GM23248 (cell line): Measurements from ENCODE around the gene NCBP1. TPM values are rescaled to one million over a fixed set of nuclear protein-coding genes. Genes with fewer than 3 reads are reported as not detected.

Source experiments
- DNase-seq: peaks from one replicate; pipeline ENCODE4 v3.0.0-alpha.2; 2015
- H2AFZ ChIP-seq: fragments of 200-600 bp; sonication (generic); 2 replicates; pipeline ENCODE4 v1.6.1; 2016; ENCODE audit warnings: antibody characterized with exemption
- H3F3A ChIP-seq: fragments of 200-600 bp; sonication (generic); 2 replicates; pipeline ENCODE4 v1.6.1; 2016; ENCODE audit warnings: mild to moderate bottlenecking, antibody characterized with exemption, mixed run types; ENCODE audit not compliant: insufficient read depth
- H3K27ac ChIP-seq: fragments of 200-600 bp; sonication (generic); 2 replicates; pipeline ENCODE4 v1.5.1; 2016; ENCODE audit warnings: mild to moderate bottlenecking
- H3K27me3 ChIP-seq: fragments of 200-600 bp; sonication (generic); replicated peaks from 2 replicates; pipeline ENCODE4 v1.6.1; 2016; ENCODE audit warnings: mild to moderate bottlenecking; ENCODE audit not compliant: insufficient read depth
- H3K36me3 ChIP-seq: fragments of 200-600 bp; sonication (generic); 2 replicates; pipeline ENCODE4 v1.6.1; 2016; ENCODE audit warnings: low read depth, mild to moderate bottlenecking
- H3K4me1 ChIP-seq: fragments of 200-600 bp; sonication (generic); 2 replicates; pipeline ENCODE4 v1.6.1; 2016; ENCODE audit warnings: mild to moderate bottlenecking; ENCODE audit not compliant: insufficient read depth
- H3K4me2 ChIP-seq: fragments of 200-600 bp; sonication (generic); one replicate; pipeline ENCODE4 v1.6.1; 2016; ENCODE audit warnings: mild to moderate bottlenecking; ENCODE audit not compliant: unreplicated experiment
- H3K4me3 ChIP-seq: fragments of 200-600 bp; sonication (generic); 2 replicates; pipeline ENCODE4 v1.5.1; 2016; ENCODE audit warnings: mild to moderate bottlenecking
- H3K79me2 ChIP-seq: fragments of 200-600 bp; sonication (generic); 2 replicates; pipeline ENCODE4 v1.6.1; 2016; ENCODE audit warnings: mild to moderate bottlenecking; ENCODE audit not compliant: insufficient read depth
- H3K9ac ChIP-seq: fragments of 200-600 bp; sonication (generic); 2 replicates; pipeline ENCODE4 v1.6.1; 2016; ENCODE audit warnings: mild to moderate bottlenecking
- H3K9me2 ChIP-seq: fragments of 200-600 bp; sonication (generic); 2 replicates; pipeline ENCODE4 v1.6.1; 2016; ENCODE audit warnings: mixed run types, mild to moderate bottlenecking, moderate library complexity; ENCODE audit not compliant: insufficient read depth
- H3K9me3 ChIP-seq: fragments of 200-600 bp; sonication (generic); one replicate; pipeline ENCODE4 v1.6.1; 2017; ENCODE audit warnings: low read depth
- H4K20me1 ChIP-seq: fragments of 200-600 bp; sonication (generic); 2 replicates; pipeline ENCODE4 v1.6.0; 2016; ENCODE audit not compliant: insufficient read depth
- EZH2 ChIP-seq: fragments of 200-600 bp; sonication (generic); IDR thresholded peaks from 2 replicates; pipeline ENCODE4 v1.6.1; 2018; ENCODE audit warnings: antibody characterized with exemption, mild to moderate bottlenecking; ENCODE audit not compliant: insufficient read depth, poor library complexity, severe bottlenecking
- EZH2phosphoT487 ChIP-seq: fragments of 200-600 bp; sonication (generic); IDR thresholded peaks from 2 replicates; pipeline ENCODE4 v1.6.1; 2018; ENCODE audit warnings: antibody characterized with exemption, moderate library complexity, mild to moderate bottlenecking, low read depth; ENCODE audit not compliant: insufficient read depth
- WGBS, 2 experiments: methylation state at CpG; one replicate each; pipeline ENCODE4 v1.1.6; 2015 to 2017; ENCODE audit warnings: low lambda C conversion rate in 2 of 2, low coverage in 1 of 2; ENCODE audit errors: missing lambda C conversion rate in 2 of 2; 5-methylcytosine and 5-hydroxymethylcytosine counted together
- in situ Hi-C: fragments of 300-500 bp; cut with MboI; formaldehyde crosslinking; loops from 2 replicates; pipeline ENCODE4 v1.15.0; 2020
- polyA plus RNA-seq: library from polyadenylated mRNA; unstranded; fragments of >200 nt; fragmentation: Nextera tagmentation; extraction: Ambion mirVana; gene quantifications from 2 replicates; pipeline ENCODE4 v1.2.1, GENCODE V29; 2016
- total RNA-seq: library from RNA; depleted of rRNA; stranded (reverse); fragments of >200 nt; shearing (Covaris generic); gene quantifications from 2 replicates; pipeline ENCODE4 v1.2.3, GENCODE V29; 2014; rRNA removed

The NCBP1 gene
- total and polyA plus RNA-seq, 2 experiments from 2014 or later = 28.1 to 31.8 TPM

DNA sequence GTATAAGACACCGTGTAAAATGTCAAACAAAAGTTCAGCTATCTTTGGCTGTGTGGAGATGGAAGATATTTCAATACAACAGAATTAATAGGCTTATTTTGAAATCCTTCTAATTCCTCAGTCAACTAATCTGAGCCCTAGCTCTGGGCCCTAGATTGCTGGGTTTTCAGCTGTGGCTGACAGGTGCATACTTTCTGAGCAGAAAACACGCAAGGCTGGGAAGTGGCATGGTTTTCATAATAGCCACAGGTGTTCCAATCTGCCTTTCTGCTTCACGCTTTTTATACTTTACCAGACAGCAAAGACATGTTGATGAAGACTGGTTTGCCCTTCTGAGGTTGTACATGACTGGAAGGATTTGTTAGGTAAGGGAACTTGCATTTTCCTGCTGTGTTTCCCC is 84.2 kb downstream of the NCBP1 start:
- peaks cover 13% of the 10 kb centered on the region for H3K4me1 ChIP-seq
- H3K4me2 ChIP-seq = no peak overlapping the region
- no peaks in the 10 kb centered on the region for H3K27me3 ChIP-seq
- DNase-seq = no peak
- H3K79me2 ChIP-seq = no peaks in the 10 kb centered on the region
- H3K36me3 ChIP-seq = no peaks in the 10 kb centered on the region
- no peak overlapping the region for H3K4me3 ChIP-seq
- WGBS, 2 experiments = 49 to 60% methylated on average over 3 of the region's 3 CpGs
- H2AFZ ChIP-seq = no peak overlapping the region
- H3K9me2 ChIP-seq = no peaks in the 10 kb centered on the region
- in situ Hi-C loops = no loop called here
- no peak overlapping the region for H3K9ac ChIP-seq
- H3K27ac ChIP-seq = no peak overlapping the region
- no peak for TF ChIP-seq EZH2phosphoT487
- H3F3A ChIP-seq = no peaks in the 10 kb centered on the region; the same call in 1 of the 2 replicates
- no peaks in the 10 kb centered on the region for H4K20me1 ChIP-seq
- H3K9me3 ChIP-seq = no peaks in the 10 kb centered on the region

DNA sequence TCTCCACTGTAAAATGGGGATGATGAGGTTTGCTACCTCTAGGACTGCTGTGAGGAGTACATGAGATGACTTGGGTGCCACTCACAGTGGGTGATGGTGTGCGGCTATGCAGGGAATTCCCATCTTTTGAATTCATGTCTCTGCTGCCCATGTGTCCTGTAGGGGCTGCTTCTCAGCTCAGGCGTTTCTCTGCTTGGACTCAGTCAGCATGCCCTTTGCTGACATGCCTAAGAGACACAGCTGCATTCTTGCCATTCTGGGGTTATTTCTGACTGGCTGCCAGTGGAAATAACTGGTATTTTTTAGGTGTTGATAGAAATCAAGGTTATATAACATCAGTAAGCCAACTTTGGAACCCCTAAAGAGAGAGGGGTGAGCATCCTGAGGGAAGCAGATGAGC is 87.8 kb downstream of the NCBP1 start:
- in situ Hi-C loops = no loop called here
- H3K27ac ChIP-seq = no peak overlapping the region

GRCh38 chr9:97722331-97722730 is 88.7 kb downstream of the NCBP1 start:
- H3K79me2 ChIP-seq = no peaks in the 10 kb centered on the region
- no peak overlapping the region for H3K4me2 ChIP-seq
- in situ Hi-C loops = no loop called here
- no peaks in the 10 kb centered on the region for H3F3A ChIP-seq
- H3K27me3 ChIP-seq = peaks cover 29% of the 10 kb centered on the region
- no peak overlapping the region for H3K27ac ChIP-seq
- H3K36me3 ChIP-seq = no peaks in the 10 kb centered on the region
- TF ChIP-seq EZH2phosphoT487 (no peak), EZH2 (no peak)
- H3K9me2 ChIP-seq = no peaks in the 10 kb centered on the region
- no peaks in the 10 kb centered on the region for H3K9me3 ChIP-seq
- H3K4me3 ChIP-seq = no peak overlapping the region
- no peak overlapping the region for H2AFZ ChIP-seq
- H3K4me1 ChIP-seq = no peaks in the 10 kb centered on the region
- 22 to 25% methylated on average over 2 of the region's 2 CpGs for WGBS, 2 experiments
- no peaks in the 10 kb centered on the region for H4K20me1 ChIP-seq
- no peak overlapping the region for H3K9ac ChIP-seq
- DNase-seq = no peak

More for the DNA sequence above, 87.8 kb downstream of the NCBP1 start:
- H3K9me2 ChIP-seq = no peaks in the 10 kb centered on the region
- no peaks in the 10 kb centered on the region for H3K79me2 ChIP-seq
- H3F3A ChIP-seq = no peaks in the 10 kb centered on the region
- H3K4me2 ChIP-seq = no peak overlapping the region
- no peaks in the 10 kb centered on the region for H3K9me3 ChIP-seq
- no peaks in the 10 kb centered on the region for H3K36me3 ChIP-seq
- H3K4me3 ChIP-seq = no peak overlapping the region
- H3K4me1 ChIP-seq = no peaks in the 10 kb centered on the region
- no peak for TF ChIP-seq EZH2phosphoT487
- TF ChIP-seq EZH2 = no peak
- H4K20me1 ChIP-seq = no peaks in the 10 kb centered on the region
- H3K27me3 ChIP-seq = peaks cover 24% of the 10 kb centered on the region
- no peak overlapping the region for H3K9ac ChIP-seq
- H2AFZ ChIP-seq = no peak overlapping the region
- 64 to 66% methylated on average over 2 of the region's 2 CpGs for WGBS, 2 experiments
- peak; percentile 34 for DNase-seq

Other genes starting within 250 kb of the NCBP1 start
- 6.6 and 8.9 TPM in 2 replicates for gene TDRD7, start 221.7 kb upstream of the NCBP1 start, total RNA-seq
- 4.9 and 5.0 TPM in 2 replicates for gene TDRD7, start 221.7 kb upstream of the NCBP1 start, polyA plus RNA-seq
- gene TMOD1, start 132.2 kb upstream of the NCBP1 start, total RNA-seq = 1.3 TPM in 1 of 2 replicates, not detected in the other
- 0.34 and 0.43 TPM in 2 replicates for gene TMOD1, start 132.2 kb upstream of the NCBP1 start, polyA plus RNA-seq
- gene TSTD2, start 453 bp upstream of the NCBP1 start, total RNA-seq = 13.9 and 14.4 TPM in 2 replicates
- 6.7 and 7.6 TPM in 2 replicates for gene TSTD2, start 453 bp upstream of the NCBP1 start, polyA plus RNA-seq
- gene XPA, start 63.5 kb downstream of the NCBP1 start, total RNA-seq = 1.4 and 8.0 TPM in 2 replicates
- 14.3 and 17.4 TPM in 2 replicates for gene XPA, start 63.5 kb downstream of the NCBP1 start, polyA plus RNA-seq
- not detected in 2 replicates for gene FOXE1, start 219.4 kb downstream of the NCBP1 start, total RNA-seq
- gene FOXE1, start 219.4 kb downstream of the NCBP1 start, polyA plus RNA-seq = not detected in 2 replicates